Measurements from ENCODE around the gene BRAT1. TPM values are rescaled to one million over a fixed set of nuclear protein-coding genes. Genes with fewer than 3 reads are reported as not detected.

The BRAT1 gene
- total RNA-seq, 2 experiments from 2014 or later: 33.5 to 40.1 TPM

- Mint-ChIP-seq H3K4me1 (peaks cover 16% of the 10 kb centered on the region), H3K27me3 (no peaks in the 10 kb centered on the region), H3K4me3 (peak overlapping the region; percentile 54), H3K9me3 (no peaks in the 10 kb centered on the region), H3K27ac (peak overlapping the region; percentile 30), H3K36me3 (peaks cover 16% of the 10 kb centered on the region)
- DNase-seq: no peak
- ATAC-seq (ENCODE audit: low read depth): no peak
- POLR2A ChIA-PET: interaction anchor here (1.1 to 12.9 kb wide), 3 partner anchors 8 to 10 kb away, joined by 3 to 207 read pairs (median 4); no protein-coding TSS in a partner anchor
Observed at GRCh38 chr7:2517678-2518507, 37.4 kb downstream of the BRAT1 start.

GRCh38 chr7:2517026-2517425, 38.3 kb downstream of the BRAT1 start:
- POLR2A ChIA-PET: interaction anchor here (1.1 to 1.2 kb wide), 2 partner anchors 8 to 11 kb away, joined by 3 to 4 read pairs; no protein-coding TSS in a partner anchor
- no peak for ATAC-seq (ENCODE audit: low read depth)
- no peaks in the 10 kb centered on the region for H3K27me3 Mint-ChIP-seq
- peaks cover 23% of the 10 kb centered on the region for H3K4me1 Mint-ChIP-seq
- no peak overlapping the region for H3K27ac Mint-ChIP-seq
- peaks cover 10% of the 10 kb centered on the region for H3K36me3 Mint-ChIP-seq
- no peak for DNase-seq
- H3K9me3 Mint-ChIP-seq: no peaks in the 10 kb centered on the region
- H3K4me3 Mint-ChIP-seq: no peak overlapping the region

GRCh38 chr7:2516194-2516555, 39.1 kb downstream of the BRAT1 start:
- Mint-ChIP-seq H3K27me3 (no peaks in the 10 kb centered on the region), H3K4me1 (peaks cover 24% of the 10 kb centered on the region), H3K36me3 (peaks cover 4% of the 10 kb centered on the region), H3K27ac (no peak overlapping the region), H3K4me3 (no peak overlapping the region), H3K9me3 (no peaks in the 10 kb centered on the region)
- ATAC-seq (ENCODE audit: low read depth) (no peak), DNase-seq (no peak)
- POLR2A ChIA-PET: no interaction called here

- no peak for DNase-seq
- H3K4me1 Mint-ChIP-seq: peaks cover 27% of the 10 kb centered on the region
- no peak overlapping the region for H3K4me3 Mint-ChIP-seq
- no peak overlapping the region for H3K27ac Mint-ChIP-seq
- H3K9me3 Mint-ChIP-seq: no peaks in the 10 kb centered on the region
- H3K27me3 Mint-ChIP-seq: no peaks in the 10 kb centered on the region
- no peak for ATAC-seq (ENCODE audit: low read depth)
- POLR2A ChIA-PET: no interaction called here
- peaks cover 2% of the 10 kb centered on the region for H3K36me3 Mint-ChIP-seq
Observed at GRCh38 chr7:2515424-2516193, 39.7 kb downstream of the BRAT1 start.

DNA sequence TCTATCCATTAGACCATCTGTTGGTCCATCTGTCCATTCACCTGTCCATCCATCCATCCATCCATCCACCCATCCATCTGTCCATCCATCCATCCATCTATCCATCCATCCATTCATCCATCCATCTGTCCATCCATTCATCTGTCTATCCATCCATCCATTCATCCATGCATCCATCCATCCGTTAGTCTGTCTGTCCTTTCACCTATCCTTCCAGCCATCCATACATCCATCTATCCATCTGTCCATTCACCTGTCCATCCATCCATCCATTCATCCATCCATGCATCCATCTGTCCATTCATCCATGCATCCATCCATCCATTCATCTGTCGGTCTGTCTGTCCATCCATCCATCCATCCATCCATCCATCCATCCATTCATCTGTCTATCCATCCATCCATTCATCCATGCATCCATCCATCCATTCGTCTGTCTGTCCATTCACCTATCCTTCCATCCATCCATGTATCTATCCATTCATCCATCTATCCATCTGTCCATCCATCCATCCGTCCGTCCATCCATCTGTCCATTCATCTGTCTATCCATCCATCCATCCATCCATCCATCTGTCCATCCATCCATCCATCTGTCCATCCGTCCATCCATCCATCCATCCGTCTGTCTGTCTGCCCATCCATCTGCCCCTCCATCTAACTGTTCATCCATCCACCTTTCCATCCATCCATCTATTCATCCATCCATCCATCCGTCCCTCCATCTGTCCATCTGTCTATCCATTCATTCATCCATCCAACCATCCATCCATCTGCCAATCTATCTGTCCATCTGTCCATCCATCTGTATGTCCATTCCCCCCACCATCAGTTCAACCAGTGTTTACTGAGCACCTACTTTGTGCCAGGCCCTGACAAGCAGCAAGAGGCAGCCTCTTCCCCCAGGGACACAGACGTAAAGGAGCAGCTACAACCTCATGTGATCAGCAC, 40.6 kb downstream of the BRAT1 start:
- Mint-ChIP-seq H3K4me1 (peaks cover 31% of the 10 kb centered on the region), H3K4me3 (no peak overlapping the region), H3K27ac (no peak overlapping the region), H3K36me3 (no peaks in the 10 kb centered on the region), H3K27me3 (no peaks in the 10 kb centered on the region), H3K9me3 (no peaks in the 10 kb centered on the region)
- POLR2A ChIA-PET: no interaction called here
- DNase-seq (no peak), ATAC-seq (ENCODE audit: low read depth) (no peak)

GRCh38 chr7:2513702-2514101, 41.6 kb downstream of the BRAT1 start:
- Mint-ChIP-seq H3K36me3 (no peaks in the 10 kb centered on the region), H3K4me1 (peaks cover 39% of the 10 kb centered on the region), H3K27ac (no peak overlapping the region), H3K9me3 (no peaks in the 10 kb centered on the region), H3K4me3 (no peak overlapping the region), H3K27me3 (no peaks in the 10 kb centered on the region)
- POLR2A ChIA-PET: no interaction called here
- DNase-seq (no peak), ATAC-seq (ENCODE audit: low read depth) (no peak)

GRCh38 chr7:2512713-2513112, 42.6 kb downstream of the BRAT1 start:
- peak overlapping the region; percentile 14 for H3K4me3 Mint-ChIP-seq
- H3K9me3 Mint-ChIP-seq: no peaks in the 10 kb centered on the region
- POLR2A ChIA-PET: interaction anchor here (1.5 to 6.4 kb wide), 2 partner anchors 12 to 119 kb away, joined by 4 to 207 read pairs; partner anchors contain the start of genes LFNG and TTYH3
- DNase-seq (no peak), ATAC-seq (ENCODE audit: low read depth) (no peak)
- H3K36me3 Mint-ChIP-seq: no peaks in the 10 kb centered on the region
- H3K4me1 Mint-ChIP-seq: peaks cover 38% of the 10 kb centered on the region
- H3K27ac Mint-ChIP-seq: peak overlapping the region; percentile 94
- H3K27me3 Mint-ChIP-seq: no peaks in the 10 kb centered on the region

GRCh38 chr7:2512179-2512661, 43.1 kb downstream of the BRAT1 start:
- POLR2A ChIA-PET: interaction anchor here (1.5 to 6.4 kb wide), 3 partner anchors 12 to 133 kb away, joined by 4 to 207 read pairs (median 9); partner anchors contain the start of genes LFNG and TTYH3
- H3K4me3 Mint-ChIP-seq: peak overlapping the region; percentile 77
- DNase-seq (no peak), ATAC-seq (ENCODE audit: low read depth) (no peak)
- H3K36me3 Mint-ChIP-seq: no peaks in the 10 kb centered on the region
- H3K9me3 Mint-ChIP-seq: no peaks in the 10 kb centered on the region
- H3K27ac Mint-ChIP-seq: peak overlapping the region; percentile 94
- H3K4me1 Mint-ChIP-seq: peaks cover 37% of the 10 kb centered on the region
- no peaks in the 10 kb centered on the region for H3K27me3 Mint-ChIP-seq

DNA sequence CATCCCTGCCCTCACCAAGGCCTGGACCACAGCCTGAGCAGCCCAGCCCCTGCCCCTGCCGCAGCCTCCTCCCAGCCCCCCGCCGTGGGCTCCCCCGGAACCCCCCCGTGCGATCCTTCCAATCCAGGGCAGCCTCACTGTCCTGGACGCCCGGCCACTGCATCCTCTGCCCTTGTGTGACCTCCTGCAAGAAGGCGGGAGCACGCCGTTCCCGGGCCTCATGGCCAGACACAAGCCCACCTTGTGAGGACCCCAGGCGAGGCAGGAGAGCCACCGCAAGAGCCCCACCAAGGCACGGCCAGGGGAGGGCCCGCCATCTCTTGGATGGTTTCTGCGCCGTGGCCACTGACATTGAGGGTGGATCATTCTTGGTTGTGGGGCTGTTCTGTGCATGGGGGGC, 43.6 kb downstream of the BRAT1 start:
- Mint-ChIP-seq H3K27me3 (no peaks in the 10 kb centered on the region), H3K9me3 (no peaks in the 10 kb centered on the region), H3K27ac (peak overlapping the region; percentile 94), H3K36me3 (no peaks in the 10 kb centered on the region), H3K4me3 (peak overlapping the region; percentile 77), H3K4me1 (peaks cover 37% of the 10 kb centered on the region)
- POLR2A ChIA-PET: interaction anchor here (1.0 to 6.4 kb wide), 7 partner anchors 13 to 133 kb away, joined by 3 to 207 read pairs (median 6); partner anchors contain the start of genes BRAT1, LFNG and TTYH3
- DNase-seq (no peak), ATAC-seq (ENCODE audit: low read depth) (no peak)

DNA sequence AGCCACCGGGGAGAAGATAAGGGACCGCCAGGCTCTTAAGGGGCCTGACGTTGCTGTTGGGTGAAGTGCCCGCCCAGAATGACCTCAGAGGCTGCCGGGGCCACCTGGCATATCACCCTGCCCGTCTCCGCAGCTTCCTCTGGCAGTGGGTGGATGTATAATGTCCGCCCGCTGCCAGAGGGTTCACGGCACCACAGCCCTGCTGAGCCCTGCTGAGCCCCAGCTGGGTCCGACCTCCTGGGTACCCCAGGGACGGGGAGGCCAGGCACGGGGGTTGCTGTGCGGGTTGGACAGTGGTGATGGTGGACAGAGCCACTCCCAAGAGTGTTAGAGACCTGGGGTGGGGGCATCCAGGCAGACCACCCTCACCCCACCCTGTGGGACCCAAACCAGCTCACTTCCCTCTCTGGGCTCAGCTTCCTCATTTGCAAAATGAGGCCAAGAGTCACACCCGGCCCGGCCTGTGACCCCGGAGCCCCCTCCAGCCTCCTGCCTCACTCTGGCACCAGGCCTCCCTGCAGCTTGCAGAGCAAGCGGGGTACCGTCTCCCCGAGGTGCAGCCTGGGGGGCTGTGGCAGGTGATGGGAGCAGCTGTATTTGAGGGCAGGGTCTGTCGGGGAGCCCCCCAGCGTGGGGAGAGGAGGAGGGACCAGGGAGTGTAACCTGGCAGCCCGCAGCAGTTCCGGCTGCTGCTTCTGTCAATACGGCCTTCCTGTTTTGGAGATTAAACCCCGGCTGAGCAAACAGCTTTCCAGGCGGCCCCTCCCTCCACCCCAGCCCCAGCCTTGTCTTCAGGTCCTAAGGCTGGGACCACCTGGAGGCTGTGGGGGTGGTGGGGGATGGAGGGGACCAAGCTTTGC, 44.2 kb downstream of the BRAT1 start:
- H3K4me3 Mint-ChIP-seq: peak overlapping the region; percentile 77
- no peaks in the 10 kb centered on the region for H3K27me3 Mint-ChIP-seq
- peaks cover 37% of the 10 kb centered on the region for H3K4me1 Mint-ChIP-seq
- no peaks in the 10 kb centered on the region for H3K9me3 Mint-ChIP-seq
- POLR2A ChIA-PET: interaction anchor here (0.6 to 6.4 kb wide), 9 partner anchors 13 to 1004 kb away, joined by 3 to 207 read pairs (median 6); partner anchors contain the start of genes BRAT1, LFNG and TTYH3
- H3K27ac Mint-ChIP-seq: peak overlapping the region; percentile 94
- no peaks in the 10 kb centered on the region for H3K36me3 Mint-ChIP-seq
- peak; percentile 71 for DNase-seq
- peak; percentile 35 for ATAC-seq (ENCODE audit: low read depth)

- H3K27ac Mint-ChIP-seq: peak overlapping the region; percentile 94
- no peak for DNase-seq
- H3K9me3 Mint-ChIP-seq: no peaks in the 10 kb centered on the region
- no peaks in the 10 kb centered on the region for H3K36me3 Mint-ChIP-seq
- H3K4me1 Mint-ChIP-seq: peaks cover 37% of the 10 kb centered on the region
- no peak for ATAC-seq (ENCODE audit: low read depth)
- peak overlapping the region; percentile 77 for H3K4me3 Mint-ChIP-seq
- H3K27me3 Mint-ChIP-seq: no peaks in the 10 kb centered on the region
- POLR2A ChIA-PET: interaction anchor here (1.1 to 6.4 kb wide), 6 partner anchors 12 to 135 kb away, joined by 4 to 207 read pairs (median 7); partner anchors contain the start of genes BRAT1 and LFNG
Observed at GRCh38 chr7:2510130-2510776, 45.1 kb downstream of the BRAT1 start.
